CD8-positive, alpha-beta memory T cell (primary cell): ENCODE data around the gene CIT. TPM values are rescaled to one million over a fixed set of nuclear protein-coding genes. Genes with fewer than 3 reads are reported as not detected.

Experiments
- CTCF ChIA-PET: fragments of 350-600 bp; sonication (Branson Sonifier 250); formaldehyde crosslinking; loops from one replicate; lab custom pipeline; 2021; ENCODE audit warnings: antibody characterized with exemption; lab: Charles Lee
- POLR2A ChIA-PET: fragments of 350-600 bp; sonication (Branson Sonifier 250); formaldehyde crosslinking; loops from one replicate; lab custom pipeline; 2021; ENCODE audit warnings: antibody characterized with exemption; lab: Charles Lee
- DNase-seq, 5 donors: peaks; one replicate each; pipeline versions ENCODE4 v3.0.0 to v3.0.0-alpha.2; 2020 to 2022; ENCODE audit warnings: mixed read lengths in 1 of 5
- H3K27ac ChIP-seq: one replicate; pipeline ENCODE4 v1.7.0; 2013; ENCODE audit warnings: low read depth, mild to moderate bottlenecking, low read length, moderate library complexity
- H3K27me3 ChIP-seq: 2 replicates; pipeline ENCODE4 v1.7.0; 2013; ENCODE audit warnings: low read length, mild to moderate bottlenecking; ENCODE audit not compliant: insufficient read depth, poor library complexity, severe bottlenecking
- H3K36me3 ChIP-seq: 2 replicates; pipeline ENCODE4 v1.7.0; 2013; ENCODE audit warnings: mild to moderate bottlenecking, low read length, moderate library complexity; ENCODE audit not compliant: insufficient read depth
- H3K4me1 ChIP-seq: 2 replicates; pipeline ENCODE4 v1.7.0; 2013; ENCODE audit warnings: mild to moderate bottlenecking, low read length, moderate library complexity; ENCODE audit not compliant: insufficient read depth
- H3K4me3 ChIP-seq: 2 replicates; pipeline ENCODE4 v1.7.0; 2013; ENCODE audit warnings: mild to moderate bottlenecking, low read length
- H3K9me3 ChIP-seq: 2 replicates; pipeline ENCODE4 v1.7.0; 2013; ENCODE audit warnings: mild to moderate bottlenecking, low read length
- H3K27ac Mint-ChIP-seq, 8 donors: one replicate each; pipeline ENCODE4 v1.8.0; 2020 to 2021; ENCODE audit warnings: mixed read lengths in 8 of 8, mild to moderate bottlenecking in 6 of 8, inconsistent platforms in 3 of 8, moderate library complexity in 3 of 8
- H3K27me3 Mint-ChIP-seq, 2 donors: one replicate each; pipeline ENCODE4 v1.8.0; 2020 to 2021; ENCODE audit warnings: mixed read lengths in 2 of 2, mild to moderate bottlenecking in 1 of 2, moderate library complexity in 1 of 2
- H3K36me3 Mint-ChIP-seq, 3 donors: one replicate each; pipeline ENCODE4 v1.8.0; 2020 to 2021; ENCODE audit warnings: mixed read lengths in 3 of 3, inconsistent platforms in 1 of 3, mild to moderate bottlenecking in 1 of 3
- H3K4me1 Mint-ChIP-seq, 3 donors: one replicate each; pipeline ENCODE4 v1.8.0; 2020 to 2021; ENCODE audit warnings: mixed read lengths in 3 of 3, inconsistent platforms in 1 of 3, mild to moderate bottlenecking in 1 of 3
- H3K4me3 Mint-ChIP-seq, 7 donors: one replicate each; pipeline ENCODE4 v1.8.0; 2020 to 2021; ENCODE audit warnings: mixed read lengths in 7 of 7, mild to moderate bottlenecking in 6 of 7, moderate library complexity in 4 of 7, inconsistent platforms in 2 of 7
- H3K9me3 Mint-ChIP-seq, 5 donors: one replicate each; pipeline ENCODE4 v1.8.0; 2020 to 2022; ENCODE audit warnings: mixed read lengths in 5 of 5, mild to moderate bottlenecking in 3 of 5, moderate library complexity in 2 of 5, inconsistent platforms in 1 of 5
- polyA plus RNA-seq: library from polyadenylated mRNA; unstranded; fragments of 300-500 nt; fragmentation: Illumina TruSeq; gene quantifications from one replicate; pipeline ENCODE4 v1.2.3, GENCODE V29; 2021
- total RNA-seq, 2 experiments: library from RNA; stranded (reverse); gene quantifications; one replicate each; pipeline ENCODE4 v1.2.3, GENCODE V29; 2021

Gene CIT
- total and polyA plus RNA-seq, 3 experiments from 2014 or later: 0.61 to 19.3 (median 17.6) TPM

GRCh38 chr12:119645535-119646059 lies 231.5 kb downstream of the CIT start:
- POLR2A ChIA-PET: no interaction called here
- peaks cover 22 to 48% of the 10 kb centered on the region in 2 donors for H3K27me3 Mint-ChIP-seq
- Histone ChIP-seq H3K27me3 (no peaks in the 10 kb centered on the region), H3K4me1 (no peaks in the 10 kb centered on the region), H3K9me3 (no peaks in the 10 kb centered on the region), H3K27ac (no peak overlapping the region), H3K4me3 (no peak overlapping the region), H3K36me3 (no peaks in the 10 kb centered on the region)
- H3K36me3 Mint-ChIP-seq: no peaks in the 10 kb centered on the region
- H3K4me3 Mint-ChIP-seq: no peak overlapping the region
- CTCF ChIA-PET: no interaction called here
- no peak for DNase-seq
- H3K27ac Mint-ChIP-seq: no peak overlapping the region
- no peaks in the 10 kb centered on the region for H3K9me3 Mint-ChIP-seq
- H3K4me1 Mint-ChIP-seq: no peaks in the 10 kb centered on the region

- no peaks in the 10 kb centered on the region for H3K9me3 ChIP-seq
- Mint-ChIP-seq H3K4me1 (no peaks in the 10 kb centered on the region), H3K4me3 (no peak overlapping the region), H3K36me3 (no peaks in the 10 kb centered on the region), H3K27ac (no peak overlapping the region), H3K9me3 (no peaks in the 10 kb centered on the region), H3K27me3 (peaks cover 22 to 45% of the 10 kb centered on the region in 2 donors)
- no peak for DNase-seq
- no peak overlapping the region for H3K27ac ChIP-seq
- H3K27me3 ChIP-seq: no peaks in the 10 kb centered on the region
- H3K4me1 ChIP-seq: no peaks in the 10 kb centered on the region
- ChIA-PET CTCF (no interaction called here), POLR2A (no interaction called here)
- H3K36me3 ChIP-seq: no peaks in the 10 kb centered on the region
- no peak overlapping the region for H3K4me3 ChIP-seq
Measured at GRCh38 chr12:119644930-119645329, 232.2 kb downstream of the CIT start.

- H3K27me3 Mint-ChIP-seq: peaks cover 22 to 44% of the 10 kb centered on the region in 2 donors
- no peaks in the 10 kb centered on the region for H3K27me3 ChIP-seq
Measured at GRCh38 chr12:119642986-119643385, 234.1 kb downstream of the CIT start.

More at GRCh38 chr12:119642986-119643385, 234.1 kb downstream of the CIT start:
- H3K9me3 ChIP-seq: no peaks in the 10 kb centered on the region
- no peaks in the 10 kb centered on the region for H3K36me3 Mint-ChIP-seq
- H3K4me1 ChIP-seq: no peaks in the 10 kb centered on the region
- H3K27ac Mint-ChIP-seq: no peak overlapping the region
- no peak overlapping the region for H3K27ac ChIP-seq
- ChIA-PET POLR2A (no interaction called here), CTCF (no interaction called here)
- H3K4me3 Mint-ChIP-seq: no peak overlapping the region
- no peaks in the 10 kb centered on the region for H3K9me3 Mint-ChIP-seq
- no peak for DNase-seq
- no peaks in the 10 kb centered on the region for H3K4me1 Mint-ChIP-seq
- no peaks in the 10 kb centered on the region for H3K36me3 ChIP-seq
- no peak overlapping the region for H3K4me3 ChIP-seq

Other genes starting within 250 kb of the CIT start
- gene PRKAB1, start 209.2 kb downstream of the CIT start, total RNA-seq: 10 to 100 TPM; 27.2 to 30.8 TPM
- 32.0 TPM for gene PRKAB1, start 209.2 kb downstream of the CIT start, polyA plus RNA-seq
- gene BICDL1, start 111.9 kb upstream of the CIT start, total RNA-seq: 100 to 1,000 TPM; 106 to 109 TPM
- 7.4 TPM for gene BICDL1, start 111.9 kb upstream of the CIT start, polyA plus RNA-seq
- gene RAB35, start 239.4 kb upstream of the CIT start, total RNA-seq: 10 to 100 TPM; 66.8 to 77.8 TPM
- gene RAB35, start 239.4 kb upstream of the CIT start, polyA plus RNA-seq: 26.9 TPM